ENCODE measurements around the gene TMEM119. TPM values are rescaled to one million over a fixed set of nuclear protein-coding genes. Genes with fewer than 3 reads are reported as not detected.

Gene TMEM119
- total and polyA plus RNA-seq, 9 of the 15 experiments (the other 6 are each of a cell fraction or from before 2014, with no cell fraction given) = 0.18 TPM; not detected in 8

DNA sequence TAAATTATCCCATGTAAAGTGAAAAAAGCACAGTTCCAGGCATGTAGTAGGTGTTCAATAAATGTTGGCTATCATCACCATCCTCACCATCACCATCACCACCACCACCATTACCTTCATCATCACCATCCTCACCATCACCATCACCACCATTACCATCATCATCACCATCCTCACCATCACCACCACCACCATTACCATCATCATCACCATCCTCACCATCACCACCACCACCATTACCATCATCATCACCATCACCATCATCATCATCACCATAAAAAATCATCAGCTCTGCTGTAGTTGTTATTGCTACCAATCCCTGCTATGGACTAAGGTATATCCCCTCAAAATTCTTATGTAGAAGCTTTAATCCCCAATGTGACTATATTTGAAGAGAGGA, 20.4 kb downstream of the TMEM119 start:
- peaks cover 0 to 5% of the 10 kb centered on the region in 2 experiments; a peak in 1 of 5 replicates for H3K4me1 ChIP-seq (replicated peaks in 1 of 2; ENCODE audit: control insufficient read depth in 2 of 2, insufficient read depth in 2 of 2, low read length in 2 of 2)
- no peak for ATAC-seq

More for the DNA sequence above, 20.4 kb downstream of the TMEM119 start:
- no peak for FAIRE-seq
- no peaks in the 10 kb centered on the region for H3K9me3 ChIP-seq (replicated peaks; ENCODE audit: control insufficient read depth, insufficient read depth, low read depth, low read length)
- no peaks in the 10 kb centered on the region for H3K79me2 ChIP-seq (ENCODE audit: control insufficient read depth, insufficient read depth, low read length)
- ChIA-PET CTCF (ENCODE audit: low intra/inter-chr PET ratio) (no interaction called here), POLR2A (interaction anchor here (1.0 to 1.2 kb wide), 2 partner anchors 11 to 51 kb away, joined by 4 to 5 read pairs; no protein-coding TSS in a partner anchor)
- no peak overlapping the region for H3K4me3 ChIP-seq
- H2AFZ ChIP-seq (ENCODE audit: low read depth, low read length) = no peak overlapping the region
- intact Hi-C loops (cut with micrococcal nuclease) (no loop called here), in situ Hi-C loops (cut with MboI) (no loop called here)
- H4K20me1 ChIP-seq (replicated peaks; ENCODE audit: control insufficient read depth, insufficient read depth, low read length) = no peaks in the 10 kb centered on the region; the same call in 1 of the 2 replicates
- no peaks in the 10 kb centered on the region for H3K36me3 ChIP-seq (ENCODE audit: control insufficient read depth, insufficient read depth, low read length)
- BruUV-seq (replicated peaks) = no TSS peak
- no peak overlapping the region for H3K27ac ChIP-seq (ENCODE audit: extremely low read depth, low read depth, low read length)
- H3K27me3 ChIP-seq (ENCODE audit: control insufficient read depth in 2 of 2, insufficient read depth in 2 of 2, low read length in 2 of 2) = peaks cover 2 to 14% of the 10 kb centered on the region in 2 experiments; a peak in 3 of 5 replicates
- no peaks in the 10 kb centered on the region for H3K9me1 ChIP-seq (ENCODE audit: control insufficient read depth, insufficient read depth, low read length)
- no peak overlapping the region for H3K4me2 ChIP-seq (ENCODE audit: insufficient read depth, low read length)
- no peak overlapping the region for H3K9ac ChIP-seq (ENCODE audit: insufficient read depth in 1 of 2, low read depth in 2 of 2, low read length in 2 of 2)
- no peak for DNase-seq (ENCODE audit: extremely low read depth in 1 of 4, low spot score in 3 of 4)
- TF ChIP-seq NUFIP1 (IDR thresholded peaks at IDR 0.05; ENCODE audit: partially characterized antibody) = no peak
- TF ChIP-seq ZBED1 (IDR thresholded peaks at IDR 0.05) = no peak
- TF ChIP-seq NFIX (CRISPR knock-in tag; IDR thresholded peaks at IDR 0.05; ENCODE audit: low read depth) = no peak
- TF ChIP-seq, protein P1, sequence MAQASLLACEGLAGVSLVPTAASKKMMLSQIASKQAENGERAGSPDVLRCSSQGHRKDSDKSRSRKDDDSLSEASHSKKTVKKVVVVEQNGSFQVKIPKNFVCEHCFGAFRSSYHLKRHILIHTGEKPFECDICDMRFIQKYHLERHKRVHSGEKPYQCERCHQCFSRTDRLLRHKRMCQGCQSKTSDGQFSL (CRISPR knock-in tag; IDR thresholded peaks at IDR 0.05) = no peak
- TF ChIP-seq, protein P1 (tag; IDR thresholded peaks at IDR 0.05) = no peak
- TF ChIP-seq FOXP1 (CRISPR knock-in tag; IDR thresholded peaks at IDR 0.05) = no peak
- TF ChIP-seq ZNF224 (CRISPR knock-in tag; IDR thresholded peaks at IDR 0.05) = no peak
- TF ChIP-seq, protein P2, sequence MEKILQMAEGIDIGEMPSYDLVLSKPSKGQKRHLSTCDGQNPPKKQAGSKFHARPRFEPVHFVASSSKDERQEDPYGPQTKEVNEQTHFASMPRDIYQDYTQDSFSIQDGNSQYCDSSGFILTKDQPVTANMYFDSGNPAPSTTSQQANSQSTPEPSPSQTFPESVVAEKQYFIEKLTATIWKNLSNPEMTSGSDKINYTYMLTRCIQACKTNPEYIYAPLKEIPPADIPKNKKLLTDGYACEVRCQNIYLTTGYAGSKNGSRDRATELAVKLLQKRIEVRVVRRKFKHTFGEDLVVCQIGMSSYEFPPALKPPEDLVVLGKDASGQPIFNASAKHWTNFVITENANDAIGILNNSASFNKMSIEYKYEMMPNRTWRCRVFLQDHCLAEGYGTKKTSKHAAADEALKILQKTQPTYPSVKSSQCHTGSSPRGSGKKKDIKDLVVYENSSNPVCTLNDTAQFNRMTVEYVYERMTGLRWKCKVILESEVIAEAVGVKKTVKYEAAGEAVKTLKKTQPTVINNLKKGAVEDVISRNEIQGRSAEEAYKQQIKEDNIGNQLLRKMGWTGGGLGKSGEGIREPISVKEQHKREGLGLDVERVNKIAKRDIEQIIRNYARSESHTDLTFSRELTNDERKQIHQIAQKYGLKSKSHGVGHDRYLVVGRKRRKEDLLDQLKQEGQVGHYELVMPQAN (IDR thresholded peaks at IDR 0.05; ENCODE audit: borderline replicate concordance) = no peak
- TF ChIP-seq, protein P3, sequence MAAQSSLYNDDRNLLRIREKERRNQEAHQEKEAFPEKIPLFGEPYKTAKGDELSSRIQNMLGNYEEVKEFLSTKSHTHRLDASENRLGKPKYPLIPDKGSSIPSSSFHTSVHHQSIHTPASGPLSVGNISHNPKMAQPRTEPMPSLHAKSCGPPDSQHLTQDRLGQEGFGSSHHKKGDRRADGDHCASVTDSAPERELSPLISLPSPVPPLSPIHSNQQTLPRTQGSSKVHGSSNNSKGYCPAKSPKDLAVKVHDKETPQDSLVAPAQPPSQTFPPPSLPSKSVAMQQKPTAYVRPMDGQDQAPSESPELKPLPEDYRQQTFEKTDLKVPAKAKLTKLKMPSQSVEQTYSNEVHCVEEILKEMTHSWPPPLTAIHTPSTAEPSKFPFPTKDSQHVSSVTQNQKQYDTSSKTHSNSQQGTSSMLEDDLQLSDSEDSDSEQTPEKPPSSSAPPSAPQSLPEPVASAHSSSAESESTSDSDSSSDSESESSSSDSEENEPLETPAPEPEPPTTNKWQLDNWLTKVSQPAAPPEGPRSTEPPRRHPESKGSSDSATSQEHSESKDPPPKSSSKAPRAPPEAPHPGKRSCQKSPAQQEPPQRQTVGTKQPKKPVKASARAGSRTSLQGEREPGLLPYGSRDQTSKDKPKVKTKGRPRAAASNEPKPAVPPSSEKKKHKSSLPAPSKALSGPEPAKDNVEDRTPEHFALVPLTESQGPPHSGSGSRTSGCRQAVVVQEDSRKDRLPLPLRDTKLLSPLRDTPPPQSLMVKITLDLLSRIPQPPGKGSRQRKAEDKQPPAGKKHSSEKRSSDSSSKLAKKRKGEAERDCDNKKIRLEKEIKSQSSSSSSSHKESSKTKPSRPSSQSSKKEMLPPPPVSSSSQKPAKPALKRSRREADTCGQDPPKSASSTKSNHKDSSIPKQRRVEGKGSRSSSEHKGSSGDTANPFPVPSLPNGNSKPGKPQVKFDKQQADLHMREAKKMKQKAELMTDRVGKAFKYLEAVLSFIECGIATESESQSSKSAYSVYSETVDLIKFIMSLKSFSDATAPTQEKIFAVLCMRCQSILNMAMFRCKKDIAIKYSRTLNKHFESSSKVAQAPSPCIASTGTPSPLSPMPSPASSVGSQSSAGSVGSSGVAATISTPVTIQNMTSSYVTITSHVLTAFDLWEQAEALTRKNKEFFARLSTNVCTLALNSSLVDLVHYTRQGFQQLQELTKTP (IDR thresholded peaks at IDR 0.05; ENCODE audit: low read depth in 1 of 2, partially characterized antibody in 2 of 2) = no peak
- TF ChIP-seq RCOR1 (IDR thresholded peaks at IDR 0.05; ENCODE audit: borderline replicate concordance in 1 of 2, low read depth in 2 of 2, low read length in 2 of 2) = no peak
- no peak for TF ChIP-seq POLR3A (IDR thresholded peaks at IDR 0.05; ENCODE audit: borderline replicate concordance, extremely low read depth, insufficient read depth, insufficient read length)
